ENCODE results near the gene ITGA1. TPM values are rescaled to one million over a fixed set of nuclear protein-coding genes. Genes with fewer than 3 reads are reported as not detected.

Gene ITGA1
- total and polyA plus RNA-seq, 2 of the 8 experiments (the other 6 are each of a cell fraction or from before 2014, with no cell fraction given), result 2.3 to 9.0 TPM

- Histone ChIP-seq H3K23ac (ENCODE audit: insufficient read length) (no peak overlapping the region), H2BK120ac (replicated peaks; ENCODE audit: low read depth, low read length) (no peak overlapping the region), H3K4me2 (ENCODE audit: insufficient read depth in 1 of 2, low read depth in 2 of 2, low read length in 2 of 2) (no peak overlapping the region), H3K27me3 (replicated peaks in 1 of 4; ENCODE audit: control insufficient read depth in 3 of 4, extremely low read depth in 1 of 4, insufficient read depth in 3 of 4, low read length in 3 of 4) (peaks cover 0 to 1% (median 0%) of the 10 kb centered on the region in 4 experiments; a peak in 1 of 7 replicates), H3K4ac (replicated peaks; ENCODE audit: insufficient read length, low read depth, low read length) (no peak overlapping the region), H2BK15ac (ENCODE audit: low read length) (no peak overlapping the region), H2AFZ (ENCODE audit: low read length) (no peak overlapping the region), H4K8ac (ENCODE audit: extremely low read depth, insufficient read depth, low read length) (no peak overlapping the region), H3K36me3 (ENCODE audit: control insufficient read depth in 2 of 4, insufficient read depth in 4 of 4, low read length in 3 of 4) (no peaks in the 10 kb centered on the region), H3K56ac (replicated peaks; ENCODE audit: insufficient read length, low read depth, low read length) (no peak overlapping the region), H2BK12ac (ENCODE audit: low read depth, low read length) (no peak overlapping the region), H3K27ac (ENCODE audit: low read depth, low read length) (no peak overlapping the region), H4K91ac (replicated peaks; ENCODE audit: insufficient read length, low read length) (no peak overlapping the region), H3K18ac (ENCODE audit: extremely low read depth, low read length) (no peak overlapping the region), H3K4me1 (replicated peaks in 1 of 4; ENCODE audit: control insufficient read depth in 3 of 4, insufficient read depth in 4 of 4, low read length in 3 of 4) (no peaks in the 10 kb centered on the region), H3K14ac (ENCODE audit: insufficient read length) (no peak overlapping the region), H3K79me1 (ENCODE audit: low read depth, low read length) (no peaks in the 10 kb centered on the region), H3K79me2 (ENCODE audit: control insufficient read depth in 1 of 2, insufficient read depth in 2 of 2, low read length in 2 of 2) (no peaks in the 10 kb centered on the region), H2BK5ac (ENCODE audit: low read depth, low read length) (no peak overlapping the region), H2AK5ac (ENCODE audit: low read depth, low read length) (no peak overlapping the region), H3K9ac (replicated peaks in 1 of 4; ENCODE audit: extremely low read depth in 1 of 4, low read depth in 3 of 4, low read length in 3 of 4) (no peak overlapping the region), H4K5ac (ENCODE audit: insufficient read length, low read depth, low read length) (no peak overlapping the region), H3K23me2 (ENCODE audit: low read depth, low read length) (no peaks in the 10 kb centered on the region), H2BK20ac (ENCODE audit: low read length) (no peak overlapping the region), H3K4me3 (ENCODE audit: extremely low read depth in 1 of 4, insufficient read depth in 2 of 4, low read depth in 3 of 4, low read length in 4 of 4) (no peak overlapping the region), H4K20me1 (replicated peaks in 1 of 2; ENCODE audit: control insufficient read depth in 1 of 2, insufficient read depth in 2 of 2, low read length in 2 of 2) (no peaks in the 10 kb centered on the region), H3K9me3 (ENCODE audit: insufficient read depth in 2 of 2, low read depth in 1 of 2, low read length in 1 of 2) (no peaks in the 10 kb centered on the region)
- DNase-seq (ENCODE audit: low read depth in 1 of 2, low spot score in 2 of 2) (no peak), FAIRE-seq (no peak)
- TF ChIP-seq CHD2 (IDR thresholded peaks at IDR 0.05; ENCODE audit: low read length) (no peak), E2F6 (IDR thresholded peaks at IDR 0.05) (no peak), JUND (IDR thresholded peaks at IDR 0.05; ENCODE audit: low read length) (no peak), SIRT6 (IDR thresholded peaks at IDR 0.05; ENCODE audit: low read length) (no peak), HDAC6 (IDR thresholded peaks at IDR 0.05; ENCODE audit: low read depth, low read length) (no peak), BRCA1 (IDR thresholded peaks at IDR 0.05; ENCODE audit: low read depth, low read length) (no peak), EZH2 (IDR thresholded peaks at IDR 0.05; ENCODE audit: low read depth, low read length, severe bottlenecking) (no peak), SUZ12 (IDR thresholded peaks at IDR 0.05; ENCODE audit: low read length) (no peak), POLR2A (IDR thresholded peaks at IDR 0.05; ENCODE audit: control extremely low read depth in 1 of 2, low read depth in 2 of 2, low read length in 2 of 2) (no peak), SIX5 (IDR thresholded peaks at IDR 0.05; ENCODE audit: low read depth, low read length) (no peak), SP4 (IDR thresholded peaks at IDR 0.05; ENCODE audit: low read length) (no peak), SIN3A (conservative IDR thresholded peaks at IDR 0.05 in 1 of 2, IDR thresholded peaks at IDR 0.05 in 1 of 2; ENCODE audit: low read depth in 1 of 2, low read length in 2 of 2) (no peak), GABPA (IDR thresholded peaks at IDR 0.05; ENCODE audit: borderline replicate concordance, insufficient read depth, low read length) (no peak), RBBP5 (IDR thresholded peaks at IDR 0.05; ENCODE audit: borderline replicate concordance, low read depth, low read length) (no peak)
- 100% methylated on average over 1 of the region's 1 CpG; no CpG with 5 or more reads in 1 of the 2 experiments for WGBS, 2 experiments (ENCODE audit: extremely low coverage in 1 of 2, insufficient coverage in 1 of 2, insufficient read length in 1 of 2, insufficient replicate concordance in 2 of 2, low coverage in 1 of 2, low lambda C conversion rate in 2 of 2, missing lambda C conversion rate in 1 of 2)
- ChIA-PET CTCF (ENCODE audit: partially characterized antibody) (interaction anchor here (0.7 kb wide), 1 partner anchor 51 kb away, joined by 4 read pairs; no protein-coding TSS in a partner anchor), POLR2A (ENCODE audit: partially characterized antibody) (no interaction called here)
Observed at GRCh38 chr5:53003144-53003543, 215.4 kb downstream of the ITGA1 start.
